ENCODE data around the gene HOXD3. TPM values are rescaled to one million over a fixed set of nuclear protein-coding genes. Genes with fewer than 3 reads are reported as not detected.

The HOXD3 gene
- total RNA-seq, 2 donors from 2014 or later: 2.2 to 5.3 TPM

DNA sequence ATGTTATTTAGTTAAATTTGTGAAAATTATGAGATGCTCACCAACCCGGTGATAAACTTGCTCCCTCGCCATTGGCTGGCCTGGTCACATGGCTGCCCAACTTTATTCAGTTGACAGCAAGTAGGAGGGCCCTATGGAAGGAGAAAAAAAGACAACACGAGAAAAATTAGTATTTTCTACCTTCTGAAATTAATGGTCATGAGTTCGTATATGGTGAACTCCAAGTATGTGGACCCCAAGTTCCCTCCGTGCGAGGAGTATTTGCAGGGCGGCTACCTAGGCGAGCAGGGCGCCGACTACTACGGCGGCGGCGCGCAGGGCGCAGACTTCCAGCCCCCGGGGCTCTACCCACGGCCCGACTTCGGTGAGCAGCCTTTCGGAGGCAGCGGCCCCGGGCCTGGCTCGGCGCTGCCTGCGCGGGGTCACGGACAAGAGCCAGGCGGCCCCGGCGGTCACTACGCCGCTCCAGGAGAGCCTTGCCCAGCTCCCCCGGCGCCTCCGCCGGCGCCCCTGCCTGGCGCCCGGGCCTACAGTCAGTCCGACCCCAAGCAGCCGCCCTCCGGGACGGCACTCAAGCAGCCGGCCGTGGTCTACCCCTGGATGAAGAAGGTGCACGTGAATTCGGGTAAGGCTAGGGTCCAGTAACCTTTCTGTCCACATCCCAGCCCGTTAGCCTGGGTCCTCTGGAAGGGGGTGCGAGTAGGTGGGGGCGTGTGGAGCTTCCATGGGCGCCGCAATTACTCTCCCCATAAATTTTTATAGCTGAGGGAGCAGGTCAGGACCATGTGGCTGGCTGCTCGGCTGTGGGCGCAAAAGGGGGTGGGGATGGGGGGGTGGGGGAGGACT, 5.4 kb upstream of the HOXD3 start, which contains the start of gene HOXD4:
Gene HOXD4 (plus strand): TSS at position 109 of the 846 bp plus-strand sequence. CDS start 84 bp downstream, at position 193.
- no peak within 1 kb of the TSS for H3K4me3 ChIP-seq
- 42% methylated on average over 51 of the region's 55 CpGs for WGBS

DNA sequence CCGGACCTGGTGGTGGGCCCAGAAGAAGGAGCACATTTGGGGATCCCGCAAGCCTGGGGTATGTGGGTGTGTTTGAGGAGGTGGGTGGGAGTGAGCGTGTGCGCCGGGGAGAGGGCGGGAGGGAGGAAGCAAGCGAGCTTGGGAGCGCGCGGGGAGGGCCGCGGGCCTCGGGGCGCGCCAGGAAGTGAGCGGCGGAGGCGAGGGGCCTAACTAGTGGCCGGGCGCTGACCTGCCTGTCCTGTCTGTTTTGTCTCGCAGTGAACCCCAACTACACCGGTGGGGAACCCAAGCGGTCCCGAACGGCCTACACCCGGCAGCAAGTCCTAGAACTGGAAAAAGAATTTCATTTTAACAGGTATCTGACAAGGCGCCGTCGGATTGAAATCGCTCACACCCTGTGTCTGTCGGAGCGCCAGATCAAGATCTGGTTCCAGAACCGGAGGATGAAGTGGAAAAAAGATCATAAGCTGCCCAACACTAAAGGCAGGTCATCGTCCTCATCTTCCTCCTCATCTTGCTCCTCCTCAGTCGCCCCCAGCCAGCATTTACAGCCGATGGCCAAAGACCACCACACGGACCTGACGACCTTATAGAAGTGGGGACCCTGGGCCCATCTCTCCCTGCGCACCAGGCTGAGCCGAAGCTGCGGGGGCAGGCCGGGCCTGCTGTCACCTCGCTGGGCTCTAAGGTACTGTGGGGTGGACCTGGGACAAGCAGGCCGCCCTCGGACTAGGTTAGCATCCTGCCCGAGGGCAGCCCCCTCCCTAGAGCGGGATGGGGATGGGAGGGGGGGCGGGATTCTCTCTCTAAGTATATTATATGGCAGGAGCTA, 4.5 kb upstream of the HOXD3 start:
- no peak for TF ChIP-seq POLR2A (IDR thresholded peaks at IDR 0.05)
- TF ChIP-seq, protein P1, sequence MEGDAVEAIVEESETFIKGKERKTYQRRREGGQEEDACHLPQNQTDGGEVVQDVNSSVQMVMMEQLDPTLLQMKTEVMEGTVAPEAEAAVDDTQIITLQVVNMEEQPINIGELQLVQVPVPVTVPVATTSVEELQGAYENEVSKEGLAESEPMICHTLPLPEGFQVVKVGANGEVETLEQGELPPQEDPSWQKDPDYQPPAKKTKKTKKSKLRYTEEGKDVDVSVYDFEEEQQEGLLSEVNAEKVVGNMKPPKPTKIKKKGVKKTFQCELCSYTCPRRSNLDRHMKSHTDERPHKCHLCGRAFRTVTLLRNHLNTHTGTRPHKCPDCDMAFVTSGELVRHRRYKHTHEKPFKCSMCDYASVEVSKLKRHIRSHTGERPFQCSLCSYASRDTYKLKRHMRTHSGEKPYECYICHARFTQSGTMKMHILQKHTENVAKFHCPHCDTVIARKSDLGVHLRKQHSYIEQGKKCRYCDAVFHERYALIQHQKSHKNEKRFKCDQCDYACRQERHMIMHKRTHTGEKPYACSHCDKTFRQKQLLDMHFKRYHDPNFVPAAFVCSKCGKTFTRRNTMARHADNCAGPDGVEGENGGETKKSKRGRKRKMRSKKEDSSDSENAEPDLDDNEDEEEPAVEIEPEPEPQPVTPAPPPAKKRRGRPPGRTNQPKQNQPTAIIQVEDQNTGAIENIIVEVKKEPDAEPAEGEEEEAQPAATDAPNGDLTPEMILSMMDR (IDR thresholded peaks at IDR 0.05): no peak
- TF ChIP-seq POLR2AphosphoS5 (IDR thresholded peaks at IDR 0.05): no peak
- Histone ChIP-seq H3K9me3 (no peaks in the 10 kb centered on the region), H3K4me3 (no peak overlapping the region), H3K36me3 (no peaks in the 10 kb centered on the region), H3K27me3 (replicated peaks; ENCODE audit: insufficient read depth) (peaks cover 14% of the 10 kb centered on the region), H3K4me1 (replicated peaks) (no peaks in the 10 kb centered on the region), H3K27ac (no peak overlapping the region)
- WGBS: 60% methylated on average over 48 of the region's 48 CpGs
- no peak for DNase-seq (ENCODE audit: low spot score)
- intact Hi-C loops (cut with DNase I): no loop called here

More for the DNA sequence above, 5.4 kb upstream of the HOXD3 start, which contains the start of gene HOXD4:
- intact Hi-C loops (cut with DNase I): no loop called here
- no peak for TF ChIP-seq POLR2AphosphoS5 (IDR thresholded peaks at IDR 0.05)
- no peak for TF ChIP-seq POLR2A (IDR thresholded peaks at IDR 0.05)
- TF ChIP-seq, protein P1 (IDR thresholded peaks at IDR 0.05): no peak
- Histone ChIP-seq H3K4me1 (replicated peaks) (no peaks in the 10 kb centered on the region), H3K9me3 (no peaks in the 10 kb centered on the region), H3K27ac (no peak within 1 kb of the TSS), H3K27me3 (replicated peaks; ENCODE audit: insufficient read depth) (peaks cover 6% of the 10 kb centered on the region), H3K36me3 (no peaks in the 10 kb centered on the region)
- no peak for DNase-seq (ENCODE audit: low spot score)

DNA sequence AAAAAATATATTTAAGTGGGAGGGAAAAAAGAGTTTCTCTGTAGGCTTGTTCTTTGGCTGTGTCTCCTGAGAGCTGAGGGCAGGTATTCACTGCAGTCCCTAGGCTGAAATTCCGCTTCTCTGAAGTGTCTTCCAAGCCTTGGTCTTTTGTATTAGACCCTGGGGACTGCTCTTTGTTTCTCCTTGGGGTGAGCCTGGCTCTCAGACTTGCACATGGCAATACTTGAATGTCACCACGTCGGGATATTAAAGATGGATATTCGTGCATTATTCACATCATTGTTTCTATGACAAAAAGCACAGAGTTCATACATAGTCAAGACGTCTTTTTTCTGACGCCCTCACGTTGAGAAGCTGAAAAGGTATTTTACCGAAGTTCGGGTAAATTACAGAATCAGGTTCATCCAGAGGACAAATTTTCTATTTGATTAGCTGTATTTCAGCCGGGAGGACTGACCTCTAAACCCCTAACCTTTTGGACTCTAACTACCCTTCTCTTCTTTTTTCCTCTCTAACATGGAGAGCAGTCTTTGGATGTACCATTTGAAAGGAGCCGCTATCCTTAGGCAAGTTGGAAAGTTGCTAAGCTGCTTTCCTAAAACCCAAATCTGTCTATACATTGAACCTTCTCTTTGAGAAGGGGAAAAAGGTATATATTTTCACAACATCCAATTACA, 2.4 kb upstream of the HOXD3 start:
- Histone ChIP-seq H3K4me1 (replicated peaks) (no peaks in the 10 kb centered on the region), H3K27ac (no peak overlapping the region), H3K4me3 (no peak overlapping the region), H3K9me3 (no peaks in the 10 kb centered on the region), H3K27me3 (replicated peaks; ENCODE audit: insufficient read depth) (peaks cover 26% of the 10 kb centered on the region), H3K36me3 (no peaks in the 10 kb centered on the region)
- intact Hi-C loops (cut with DNase I): no loop called here
- no peak for DNase-seq (ENCODE audit: low spot score)
- TF ChIP-seq POLR2AphosphoS5 (IDR thresholded peaks at IDR 0.05): no peak
- TF ChIP-seq, protein P1 (IDR thresholded peaks at IDR 0.05): no peak
- no peak for TF ChIP-seq POLR2A (IDR thresholded peaks at IDR 0.05)
- 85% methylated on average over 11 of the region's 11 CpGs for WGBS

DNA sequence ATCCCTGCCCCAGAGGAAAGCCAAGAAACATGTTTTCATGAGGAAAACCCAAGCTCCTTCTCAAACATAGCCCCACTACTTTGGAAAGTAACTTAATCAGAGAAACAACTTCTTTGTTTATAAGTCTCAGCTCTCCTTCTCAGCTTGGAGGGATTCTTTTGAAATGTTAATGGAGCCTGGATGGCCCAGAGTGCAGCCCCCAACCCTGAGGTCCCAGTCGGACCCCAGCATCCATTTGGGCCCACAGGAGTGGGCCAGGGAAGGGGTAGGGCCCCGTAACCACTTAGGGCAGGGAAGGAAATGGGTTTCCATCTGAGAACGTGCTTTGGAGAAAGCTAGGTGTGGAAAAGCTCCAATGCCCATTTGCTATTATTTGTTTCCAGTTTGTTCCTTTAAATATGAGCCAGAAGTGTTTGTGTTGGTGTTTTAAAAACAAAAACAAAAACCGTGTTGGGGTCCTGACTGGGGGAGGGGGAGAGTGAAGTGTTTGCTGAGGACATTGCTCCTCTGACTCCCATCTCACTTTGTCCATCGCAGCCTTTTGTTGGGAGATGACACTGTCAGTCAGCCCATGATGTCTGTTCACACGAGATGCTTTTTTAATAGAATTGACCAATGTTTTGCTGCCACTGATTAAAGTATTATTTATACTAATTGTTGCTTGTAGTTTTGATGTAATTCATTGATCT, 1.6 kb upstream of the HOXD3 start:
- DNase-seq (ENCODE audit: low spot score): no peak
- no peaks in the 10 kb centered on the region for H3K36me3 ChIP-seq
- intact Hi-C loops (cut with DNase I): no loop called here
- H3K4me3 ChIP-seq: no peak overlapping the region
- no peaks in the 10 kb centered on the region for H3K4me1 ChIP-seq (replicated peaks)
- 68% methylated on average over 6 of the region's 6 CpGs for WGBS
- no peaks in the 10 kb centered on the region for H3K9me3 ChIP-seq
- H3K27me3 ChIP-seq (replicated peaks; ENCODE audit: insufficient read depth): peaks cover 34% of the 10 kb centered on the region
- H3K27ac ChIP-seq: no peak overlapping the region
- TF ChIP-seq POLR2AphosphoS5 (IDR thresholded peaks at IDR 0.05) (no peak), POLR2A (IDR thresholded peaks at IDR 0.05) (no peak)
- TF ChIP-seq, protein P1 (IDR thresholded peaks at IDR 0.05): no peak
